Activated CD8-positive, alpha-beta T cell treated with anti-CD3 and anti-CD28 coated beads for 36 hours (primary cell): ENCODE results near the gene EIF2S1. TPM values are rescaled to one million over a fixed set of nuclear protein-coding genes. Genes with fewer than 3 reads are reported as not detected.

ENCODE experiments used
- ATAC-seq: fragments of 200-7000 bp; cut with Tn5 transposase; one replicate; pipeline ENCODE4 v1.10.0; 2021; ENCODE audit warnings: mild to moderate bottlenecking, moderate library complexity
- CTCF ChIA-PET: fragments of 350-600 bp; sonication (Branson Sonifier 250); formaldehyde crosslinking; loops from one replicate; lab custom pipeline; 2021; ENCODE audit warnings: antibody characterized with exemption; lab: Charles Lee
- POLR2A ChIA-PET: fragments of 350-600 bp; sonication (Branson Sonifier 250); formaldehyde crosslinking; loops from one replicate; lab custom pipeline; 2021; ENCODE audit warnings: antibody characterized with exemption; lab: Charles Lee
- DNase-seq: peaks from one replicate; pipeline ENCODE4 v3.0.0-alpha.2; 2020
- H3K27ac Mint-ChIP-seq: one replicate; pipeline ENCODE4 v1.8.0; 2021; ENCODE audit warnings: mild to moderate bottlenecking, mixed read lengths
- H3K27me3 Mint-ChIP-seq: one replicate; pipeline ENCODE4 v1.8.0; 2021; ENCODE audit warnings: mixed read lengths
- H3K36me3 Mint-ChIP-seq: one replicate; pipeline ENCODE4 v1.8.0; 2021; ENCODE audit warnings: low read depth, mixed read lengths
- H3K4me1 Mint-ChIP-seq: one replicate; pipeline ENCODE4 v1.8.0; 2021; ENCODE audit warnings: low read depth, mixed read lengths
- H3K4me3 Mint-ChIP-seq: one replicate; pipeline ENCODE4 v1.8.0; 2021; ENCODE audit warnings: mild to moderate bottlenecking, moderate library complexity, mixed read lengths
- H3K9me3 Mint-ChIP-seq: one replicate; pipeline ENCODE4 v1.8.0; 2021; ENCODE audit warnings: mixed read lengths
- intact Hi-C: fragments of 100-400 bp; cut with micrococcal nuclease; formaldehyde crosslinking; loops from one replicate; pipeline ENCODE4 v1.10.0; 2022
- total RNA-seq, 2 experiments: library from RNA; stranded (reverse); gene quantifications; one replicate each; pipeline ENCODE4 v1.2.3, GENCODE V29; 2021
- TF ChIP-seq, protein P1 (sequence below): fragments of 200-600 bp; IDR thresholded peaks from one replicate; pipeline ENCODE4 v1.8.0; 2022; ENCODE audit warnings: antibody characterized with exemption, mild to moderate bottlenecking

EIF2S1 gene
- total RNA-seq, 2 experiments from 2014 or later: 210 to 219 TPM

DNA sequence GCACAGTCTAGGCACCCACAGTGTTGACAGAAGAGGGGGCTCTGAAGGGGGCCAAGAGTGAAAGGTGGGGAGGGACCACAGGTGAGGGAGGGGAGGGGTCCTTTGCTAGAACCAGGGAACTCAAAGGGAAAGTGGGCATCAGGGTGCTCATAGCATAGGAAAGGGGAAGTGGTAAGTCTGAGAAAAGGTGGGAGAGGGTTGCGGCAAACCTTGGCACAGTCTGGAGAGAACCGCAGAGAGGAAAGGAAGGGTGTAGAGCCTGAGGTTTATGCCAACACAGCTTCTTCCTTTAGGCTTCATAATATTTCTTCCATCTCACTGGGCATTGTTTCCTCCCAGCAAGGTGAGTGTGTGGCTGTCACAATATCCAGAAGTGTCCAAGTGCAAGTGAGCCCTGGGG lies 63.3 kb downstream of the EIF2S1 start:
- peaks cover 20% of the 10 kb centered on the region for H3K27me3 Mint-ChIP-seq
- TF ChIP-seq, protein P1, sequence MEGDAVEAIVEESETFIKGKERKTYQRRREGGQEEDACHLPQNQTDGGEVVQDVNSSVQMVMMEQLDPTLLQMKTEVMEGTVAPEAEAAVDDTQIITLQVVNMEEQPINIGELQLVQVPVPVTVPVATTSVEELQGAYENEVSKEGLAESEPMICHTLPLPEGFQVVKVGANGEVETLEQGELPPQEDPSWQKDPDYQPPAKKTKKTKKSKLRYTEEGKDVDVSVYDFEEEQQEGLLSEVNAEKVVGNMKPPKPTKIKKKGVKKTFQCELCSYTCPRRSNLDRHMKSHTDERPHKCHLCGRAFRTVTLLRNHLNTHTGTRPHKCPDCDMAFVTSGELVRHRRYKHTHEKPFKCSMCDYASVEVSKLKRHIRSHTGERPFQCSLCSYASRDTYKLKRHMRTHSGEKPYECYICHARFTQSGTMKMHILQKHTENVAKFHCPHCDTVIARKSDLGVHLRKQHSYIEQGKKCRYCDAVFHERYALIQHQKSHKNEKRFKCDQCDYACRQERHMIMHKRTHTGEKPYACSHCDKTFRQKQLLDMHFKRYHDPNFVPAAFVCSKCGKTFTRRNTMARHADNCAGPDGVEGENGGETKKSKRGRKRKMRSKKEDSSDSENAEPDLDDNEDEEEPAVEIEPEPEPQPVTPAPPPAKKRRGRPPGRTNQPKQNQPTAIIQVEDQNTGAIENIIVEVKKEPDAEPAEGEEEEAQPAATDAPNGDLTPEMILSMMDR: no peak
- ATAC-seq (no peak), DNase-seq (no peak)
- ChIA-PET POLR2A (no interaction called here), CTCF (interaction anchor here (0.6 to 2.3 kb wide), 2 partner anchors 148 to 281 kb away, joined by 3 to 9 read pairs; no protein-coding TSS in a partner anchor)
- no peaks in the 10 kb centered on the region for H3K36me3 Mint-ChIP-seq
- H3K27ac Mint-ChIP-seq: no peak overlapping the region
- no peaks in the 10 kb centered on the region for H3K4me1 Mint-ChIP-seq
- intact Hi-C loops: loop anchor here (10.0 kb wide), 1 partner anchor 241 kb away; no protein-coding TSS in a partner anchor
- H3K4me3 Mint-ChIP-seq: no peak overlapping the region
- H3K9me3 Mint-ChIP-seq: no peaks in the 10 kb centered on the region

DNA sequence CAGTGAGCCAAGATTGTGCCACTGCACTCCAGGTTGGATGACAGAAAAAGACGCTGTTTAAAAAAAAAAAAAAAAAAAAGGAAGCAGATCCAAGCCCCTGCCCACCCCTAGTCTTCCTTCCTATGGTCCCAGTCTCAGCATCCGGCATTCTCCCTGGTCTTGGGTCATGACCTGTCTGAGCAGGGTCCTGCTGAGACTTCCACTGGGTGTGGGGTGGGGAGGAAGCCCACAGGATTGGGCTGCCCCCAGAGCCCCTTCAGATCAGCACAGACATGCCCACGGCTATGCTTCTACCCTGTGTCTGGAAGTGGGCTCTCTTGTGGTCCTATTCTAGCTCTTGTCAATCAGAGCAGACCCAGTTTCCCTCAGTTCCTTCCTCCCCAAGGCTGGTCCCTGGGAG lies 64.4 kb downstream of the EIF2S1 start:
- ATAC-seq (no peak), DNase-seq (no peak)
- Mint-ChIP-seq H3K36me3 (no peaks in the 10 kb centered on the region), H3K27ac (no peak overlapping the region), H3K27me3 (peaks cover 20% of the 10 kb centered on the region), H3K9me3 (no peaks in the 10 kb centered on the region), H3K4me1 (no peaks in the 10 kb centered on the region), H3K4me3 (no peak overlapping the region)
- TF ChIP-seq, protein P1: no peak
- ChIA-PET POLR2A (interaction anchor here (0.7 kb wide), 1 partner anchor 147 kb away, joined by 3 read pairs; no protein-coding TSS in a partner anchor), CTCF (interaction anchor here (0.7 to 11.3 kb wide), 7 partner anchors 9 to 280 kb away, joined by 3 to 199 read pairs (median 9); no protein-coding TSS in a partner anchor)
- intact Hi-C loops: loop anchor here (10.0 kb wide), 1 partner anchor 240 kb away; no protein-coding TSS in a partner anchor

DNA sequence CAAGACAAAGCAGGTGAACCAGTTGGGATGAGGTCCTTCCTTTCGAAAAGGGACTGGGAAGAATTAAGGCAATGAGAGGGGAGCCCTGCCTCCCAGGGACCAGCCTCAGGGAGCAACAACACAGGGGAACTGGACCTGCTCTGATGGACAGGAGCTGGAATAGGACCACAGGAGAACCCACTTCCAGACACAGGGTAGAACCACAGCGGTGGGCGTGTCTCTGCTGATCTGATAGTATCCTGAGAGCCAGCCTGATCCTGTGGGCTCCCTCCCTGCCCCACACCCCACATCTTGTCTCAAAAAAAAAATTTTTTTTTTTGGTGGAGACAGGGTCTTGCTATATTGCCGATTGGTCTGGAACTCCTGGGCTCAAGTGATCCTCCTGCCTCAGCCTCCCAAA lies 65.5 kb downstream of the EIF2S1 start:
- no peak for DNase-seq
- Mint-ChIP-seq H3K36me3 (no peaks in the 10 kb centered on the region), H3K27ac (no peak overlapping the region), H3K9me3 (no peaks in the 10 kb centered on the region), H3K4me3 (no peak overlapping the region), H3K4me1 (no peaks in the 10 kb centered on the region), H3K27me3 (peaks cover 20% of the 10 kb centered on the region)
- POLR2A ChIA-PET: no interaction called here
- ATAC-seq: no peak
- TF ChIP-seq, protein P1: no peak
- CTCF ChIA-PET: interaction anchor here (0.7 to 11.3 kb wide), 12 partner anchors 10 to 279 kb away, joined by 3 to 199 read pairs (median 22); partner anchors contain the start of genes PLEKHH1 and TMEM229B
- intact Hi-C loops: loop anchor here (5.0 to 10.0 kb wide), 2 partner anchors 102 to 239 kb away; no protein-coding TSS in a partner anchor

DNA sequence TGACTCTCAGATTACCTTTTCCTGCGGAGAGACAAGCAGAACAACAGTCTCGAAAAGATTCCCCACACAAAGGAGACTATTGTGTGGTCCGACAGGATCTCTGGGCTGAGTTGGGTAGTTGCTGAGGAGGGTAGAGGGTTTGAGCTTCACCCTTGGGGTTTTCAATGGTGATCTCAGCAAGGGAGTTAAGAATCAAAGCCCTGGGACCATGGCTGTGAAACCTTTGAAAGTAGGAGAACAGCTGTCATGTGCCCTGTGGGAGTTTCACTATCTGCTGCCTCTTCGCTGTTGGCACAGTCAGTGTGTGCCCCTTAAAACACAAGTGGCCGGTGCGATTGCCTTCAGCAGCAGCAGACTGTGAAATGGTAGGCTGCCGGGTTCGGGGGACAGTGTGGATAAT lies 66.0 kb downstream of the EIF2S1 start:
- Mint-ChIP-seq H3K4me3 (no peak overlapping the region), H3K27me3 (peaks cover 20% of the 10 kb centered on the region), H3K4me1 (no peaks in the 10 kb centered on the region), H3K27ac (no peak overlapping the region), H3K9me3 (no peaks in the 10 kb centered on the region), H3K36me3 (no peaks in the 10 kb centered on the region)
- intact Hi-C loops: loop anchor here (5.0 to 10.0 kb wide), 2 partner anchors 101 to 239 kb away; no protein-coding TSS in a partner anchor
- ATAC-seq (no peak), DNase-seq (no peak)
- TF ChIP-seq, protein P1: no peak
- CTCF ChIA-PET: interaction anchor here (1.3 to 11.3 kb wide), 25 partner anchors 10 to 277 kb away, joined by 3 to 199 read pairs (median 13); partner anchors contain the start of genes ARG2, PLEKHH1, RDH12 and TMEM229B
- POLR2A ChIA-PET: interaction anchor here (0.5 kb wide), 1 partner anchor 168 kb away, joined by 3 read pairs; no protein-coding TSS in a partner anchor
